T47D (cell line): ENCODE results near the gene MCF2L2.
"Not testable (repeated sequence)": the region's sequence is repeated elsewhere in the genome, so short reads cannot be mapped to it uniquely, and the experiment has no call there.

Experiments
- DNase-seq, 2 experiments: peaks; one replicate each; pipeline versions ENCODE4 v3.0.0 to v3.0.0-alpha.2; 2011 to 2012; ENCODE audit warnings: low read depth in 1 of 2, low spot score in 1 of 2
- JUND ChIP-seq: IDR thresholded peaks from 2 replicates; pipeline ENCODE4 v1.6.1; 2012; ENCODE audit warnings: low read depth
- in situ Hi-C: cut with HindIII; loops from 2 replicates; pipeline ENCODE4 v1.10.0; 2016; ENCODE audit warnings: low sequenced_read_pairs, low pct_unique_long_range_greater_than_20kb

MCF2L2 gene

GRCh38 chr3:183189641-183190040 lies 238.8 kb downstream of the MCF2L2 start:
- DNase-seq, result no peak
- in situ Hi-C loops, result no loop called here
- TF ChIP-seq JUND, result no peak

GRCh38 chr3:183188895-183189462 lies 239.4 kb downstream of the MCF2L2 start:
- DNase-seq, result peak in 1 of 2 experiments; percentile 72
- no peak for TF ChIP-seq JUND
- in situ Hi-C loops, result no loop called here

GRCh38 chr3:183185696-183186095 lies 242.7 kb downstream of the MCF2L2 start:
- in situ Hi-C loops, result no loop called here
- no peak for TF ChIP-seq JUND
- no peak for DNase-seq

DNA sequence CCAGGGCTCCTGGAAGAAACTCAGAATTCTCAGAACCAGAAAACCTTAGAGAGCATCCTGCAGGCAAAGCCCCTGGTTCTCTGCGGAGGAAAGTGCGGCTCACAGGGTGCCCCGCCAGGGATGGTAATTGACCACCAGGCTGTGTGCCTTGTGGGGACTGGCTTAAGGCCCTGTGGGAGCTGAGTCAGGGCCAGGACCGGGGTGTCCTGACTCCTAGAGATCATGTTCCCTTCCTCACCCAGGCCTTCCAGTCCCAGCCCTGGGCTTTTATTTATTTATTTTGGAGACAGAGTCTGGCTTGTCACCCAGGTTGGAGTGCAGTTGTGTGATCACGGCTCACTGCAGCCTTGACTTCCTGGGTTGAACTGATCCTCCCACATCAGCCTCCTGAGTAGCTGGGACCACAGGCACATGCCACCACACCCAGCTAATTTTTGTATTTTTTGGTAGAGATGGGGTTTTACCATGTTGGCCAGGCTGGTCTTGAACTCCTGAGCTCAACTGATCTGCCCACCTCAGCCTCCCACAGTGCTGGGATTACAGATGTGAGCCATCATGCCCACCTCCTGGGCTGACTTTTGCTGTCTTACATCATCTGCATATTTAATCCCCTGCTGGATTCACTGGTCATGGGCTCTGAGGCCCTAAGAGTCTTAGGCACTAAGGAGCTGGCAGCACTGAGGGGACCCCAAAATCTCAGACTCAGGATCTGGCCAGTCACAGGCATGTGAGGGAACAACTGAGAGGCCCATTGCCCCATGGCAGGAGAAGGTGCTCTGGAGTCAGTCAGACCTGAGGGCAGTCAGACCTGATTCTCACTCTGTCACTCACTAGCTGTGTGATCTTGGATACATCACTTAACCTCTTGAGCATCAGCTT lies 245.4 kb downstream of the MCF2L2 start:
- in situ Hi-C loops, result no loop called here
- no peak for TF ChIP-seq JUND

GRCh38 chr3:183182073-183182472 lies 246.3 kb downstream of the MCF2L2 start:
- TF ChIP-seq JUND, result no peak
- in situ Hi-C loops, result no loop called here
- DNase-seq, result no peak

More for the DNA sequence above, 245.4 kb downstream of the MCF2L2 start:
- no peak for DNase-seq

GRCh38 chr3:183181606-183182005 lies 246.8 kb downstream of the MCF2L2 start:
- in situ Hi-C loops, result no loop called here
- no peak for DNase-seq
- TF ChIP-seq JUND, result no peak

- in situ Hi-C loops, result no loop called here
- no peak for TF ChIP-seq JUND
These were observed 247.6 kb downstream of the MCF2L2 start for GRCh38 chr3:183180784-183181295.

GRCh38 chr3:183180110-183180783 lies 248.2 kb downstream of the MCF2L2 start:
- in situ Hi-C loops, result no loop called here
- DNase-seq, result no peak
- no peak for TF ChIP-seq JUND

More at GRCh38 chr3:183180784-183181295, 247.6 kb downstream of the MCF2L2 start:
- DNase-seq, result no peak

DNA sequence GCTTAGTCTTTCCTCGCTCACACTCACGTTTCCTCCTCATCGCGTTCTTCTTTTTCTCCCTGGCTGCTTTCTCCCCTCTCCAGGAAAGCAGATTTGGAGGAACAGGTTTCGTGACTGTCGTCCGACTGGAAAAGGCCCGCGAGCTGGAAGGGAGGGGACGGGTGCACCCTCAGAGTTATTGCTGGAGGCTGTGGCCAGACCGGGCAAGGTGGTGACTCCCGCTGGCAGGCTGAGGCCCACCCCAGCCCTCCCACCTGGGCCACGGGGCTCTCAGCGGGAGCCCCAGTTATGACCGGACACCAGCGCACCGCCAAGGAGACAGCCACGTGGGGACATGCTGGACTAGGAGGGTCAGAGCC lies 248.9 kb downstream of the MCF2L2 start:
- DNase-seq, result peak in 1 of 2 experiments; percentile 75

GRCh38 chr3:183178833-183179549 lies 249.4 kb downstream of the MCF2L2 start:
- in situ Hi-C loops, result no loop called here
- no peak for DNase-seq
- TF ChIP-seq JUND, result no peak

More for the DNA sequence above, 248.9 kb downstream of the MCF2L2 start:
- in situ Hi-C loops, result not testable (repeated sequence)

GRCh38 chr3:183178512-183178832 lies 249.9 kb downstream of the MCF2L2 start:
- no peak for TF ChIP-seq JUND
- DNase-seq, result no peak

GRCh38 chr3:183172051-183172639 lies 256.3 kb downstream of the MCF2L2 start:
- no peak for DNase-seq
- no peak for TF ChIP-seq JUND
- in situ Hi-C loops, result no loop called here

More at GRCh38 chr3:183178512-183178832, 249.9 kb downstream of the MCF2L2 start:
- in situ Hi-C loops, result no loop called here

DNA sequence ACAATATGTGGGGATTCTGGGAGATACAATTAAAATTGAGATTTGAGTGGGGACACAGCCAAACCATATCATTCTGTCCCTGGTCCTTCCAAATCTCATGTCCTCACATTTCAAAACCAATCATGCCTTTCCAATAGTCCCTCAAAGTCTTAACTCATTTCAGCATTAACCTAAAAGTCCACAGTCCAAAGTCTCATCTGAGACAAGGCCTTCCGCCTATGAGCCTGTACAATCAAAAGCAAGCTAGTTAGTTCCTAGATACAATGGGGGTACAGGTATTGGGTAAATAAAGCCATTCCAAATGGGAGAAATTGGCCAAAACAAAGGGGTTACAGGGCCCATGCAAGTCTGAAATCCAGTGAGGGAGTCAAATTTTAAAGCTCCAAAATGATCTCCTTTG lies 260.4 kb downstream of the MCF2L2 start:
- in situ Hi-C loops, DNase-seq: not testable (repeated sequence)
